Measurements from ENCODE around the gene KRT3.

DNA sequence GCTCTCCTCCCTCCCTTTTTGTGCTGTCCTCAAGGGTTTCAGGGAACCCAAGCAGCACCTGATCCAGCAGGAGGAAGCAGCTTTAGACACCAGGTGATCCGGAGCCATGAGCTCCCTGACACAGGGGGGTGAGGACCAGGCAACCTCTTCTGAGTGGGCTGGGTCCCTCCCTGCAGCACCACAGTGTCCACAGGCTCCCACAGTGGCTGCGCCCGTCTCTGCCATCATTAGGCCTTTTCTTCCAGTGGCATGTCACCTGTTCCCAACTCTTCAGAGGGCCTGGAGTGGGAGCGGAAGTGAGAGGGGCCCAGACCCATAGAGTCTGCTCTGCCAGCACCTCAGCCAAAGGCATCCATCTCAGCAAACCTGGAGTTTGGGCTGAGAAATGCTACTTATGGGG is 18.4 kb downstream of the KRT3 start:
- TF ChIP-seq, protein P1, sequence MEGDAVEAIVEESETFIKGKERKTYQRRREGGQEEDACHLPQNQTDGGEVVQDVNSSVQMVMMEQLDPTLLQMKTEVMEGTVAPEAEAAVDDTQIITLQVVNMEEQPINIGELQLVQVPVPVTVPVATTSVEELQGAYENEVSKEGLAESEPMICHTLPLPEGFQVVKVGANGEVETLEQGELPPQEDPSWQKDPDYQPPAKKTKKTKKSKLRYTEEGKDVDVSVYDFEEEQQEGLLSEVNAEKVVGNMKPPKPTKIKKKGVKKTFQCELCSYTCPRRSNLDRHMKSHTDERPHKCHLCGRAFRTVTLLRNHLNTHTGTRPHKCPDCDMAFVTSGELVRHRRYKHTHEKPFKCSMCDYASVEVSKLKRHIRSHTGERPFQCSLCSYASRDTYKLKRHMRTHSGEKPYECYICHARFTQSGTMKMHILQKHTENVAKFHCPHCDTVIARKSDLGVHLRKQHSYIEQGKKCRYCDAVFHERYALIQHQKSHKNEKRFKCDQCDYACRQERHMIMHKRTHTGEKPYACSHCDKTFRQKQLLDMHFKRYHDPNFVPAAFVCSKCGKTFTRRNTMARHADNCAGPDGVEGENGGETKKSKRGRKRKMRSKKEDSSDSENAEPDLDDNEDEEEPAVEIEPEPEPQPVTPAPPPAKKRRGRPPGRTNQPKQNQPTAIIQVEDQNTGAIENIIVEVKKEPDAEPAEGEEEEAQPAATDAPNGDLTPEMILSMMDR (IDR thresholded peaks at IDR 0.05 in 2 of 3, conservative IDR thresholded peaks at IDR 0.05 in 1 of 3; ENCODE audit: borderline replicate concordance in 1 of 3, insufficient read depth in 1 of 3, low read depth in 2 of 3, low read length in 2 of 3): no peak
- no peak for TF ChIP-seq EZH2phosphoT487 (IDR thresholded peaks at IDR 0.05; ENCODE audit: borderline replicate concordance)

All from HCT116 (cell line).